Stimulated activated naive CD8-positive, alpha-beta T cell treated with anti-CD3 and anti-CD28 coated beads, Interleukin-15, amount 100 ng/mL, for 72 hours (primary cell): Measurements from ENCODE around the gene NTM.

Source experiments
- ATAC-seq: fragments of 150-1000 bp; cut with Tn5 transposase; 2 replicates; pipeline ENCODE4 v1.10.0; 2021; ENCODE audit warnings: mild to moderate bottlenecking, moderate library complexity
- DNase-seq, 2 donors: peaks; one replicate each; pipeline ENCODE4 v3.0.0; 2021 to 2022
- H3K27ac Mint-ChIP-seq, 2 donors: one replicate each; pipeline ENCODE4 v1.8.0; 2022; ENCODE audit warnings: mild to moderate bottlenecking in 2 of 2, mixed read lengths in 2 of 2, moderate library complexity in 2 of 2
- H3K27me3 Mint-ChIP-seq: one replicate; pipeline ENCODE4 v1.8.0; 2022; ENCODE audit warnings: mixed read lengths
- H3K4me1 Mint-ChIP-seq: one replicate; pipeline ENCODE4 v1.8.0; 2022; ENCODE audit warnings: mild to moderate bottlenecking, mixed read lengths
- H3K4me3 Mint-ChIP-seq, 2 donors: one replicate each; pipeline ENCODE4 v1.8.0; 2022; ENCODE audit warnings: mild to moderate bottlenecking in 2 of 2, mixed read lengths in 2 of 2, moderate library complexity in 1 of 2
- H3K9me3 Mint-ChIP-seq, 2 donors: one replicate each; pipeline ENCODE4 v1.8.0; 2022; ENCODE audit warnings: mixed read lengths in 2 of 2

Gene NTM

DNA sequence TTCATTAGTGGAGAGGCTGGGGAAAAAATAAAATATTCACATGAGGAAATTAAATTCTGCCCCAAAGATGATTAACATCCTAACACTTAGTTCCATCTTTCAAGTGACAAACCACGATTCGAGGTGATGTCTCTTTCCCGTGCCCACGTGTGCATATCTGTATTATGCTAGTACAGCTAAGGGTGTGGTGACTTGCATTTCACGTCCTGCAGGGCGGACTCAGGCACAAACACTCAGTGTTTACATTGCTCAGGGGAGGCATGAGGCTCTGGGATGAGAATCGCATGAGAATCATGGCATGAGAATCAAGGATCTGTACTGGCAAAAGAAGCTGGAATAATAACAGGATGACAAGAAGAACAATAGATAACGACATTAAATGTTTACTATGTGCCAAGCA is 179.4 kb downstream of the NTM start:
- H3K27ac Mint-ChIP-seq: no peak overlapping the region
- H3K27me3 Mint-ChIP-seq: peaks cover 18% of the 10 kb centered on the region
- no peak for DNase-seq
- no peak for ATAC-seq
- H3K4me3 Mint-ChIP-seq: no peak overlapping the region
- H3K4me1 Mint-ChIP-seq: no peaks in the 10 kb centered on the region
- peaks cover 10 to 16% of the 10 kb centered on the region in 2 donors for H3K9me3 Mint-ChIP-seq

DNA sequence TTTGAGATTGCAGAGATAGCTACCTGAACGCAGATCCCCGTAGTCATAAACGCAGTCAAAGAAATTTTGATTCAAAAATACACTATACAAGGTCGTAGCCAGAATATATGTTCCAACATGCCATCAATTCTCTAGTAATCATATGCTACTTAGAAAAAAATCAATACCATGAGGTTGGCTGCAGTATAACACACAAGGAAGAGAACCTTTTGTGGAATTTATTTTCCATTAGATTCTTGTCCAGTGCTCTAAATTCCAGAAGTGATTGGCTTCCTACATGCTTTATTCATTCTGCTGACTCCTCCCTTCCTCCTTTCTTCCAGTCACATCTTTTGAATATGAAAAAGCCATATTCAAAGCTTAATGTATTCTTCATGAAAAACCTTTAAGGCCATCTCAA is 189.9 kb downstream of the NTM start:
- Mint-ChIP-seq H3K27me3 (no peaks in the 10 kb centered on the region), H3K9me3 (peaks cover 7 to 10% of the 10 kb centered on the region in 2 donors)

DNA sequence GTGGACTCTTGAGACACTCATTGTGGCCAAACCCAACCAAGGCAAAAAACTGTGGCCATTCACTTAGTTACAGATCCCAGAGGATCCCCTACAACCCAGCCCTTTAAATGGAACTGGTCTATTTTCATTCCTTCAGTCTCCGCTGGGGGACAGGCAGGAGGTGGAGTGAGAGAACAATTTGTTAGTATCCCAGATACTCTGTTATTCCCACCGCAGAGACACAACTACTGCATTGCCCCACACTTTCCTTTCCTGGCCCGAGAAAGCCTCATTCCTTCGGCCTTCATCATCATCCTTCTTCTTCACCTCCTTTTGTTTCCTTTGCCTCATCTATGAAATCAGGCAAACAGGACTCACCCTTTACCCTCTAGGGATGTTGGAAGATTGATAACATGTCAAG is 191.1 kb downstream of the NTM start:
- Mint-ChIP-seq H3K9me3 (peaks cover 8 to 15% of the 10 kb centered on the region in 2 donors), H3K4me1 (no peaks in the 10 kb centered on the region), H3K27ac (no peak overlapping the region), H3K4me3 (no peak overlapping the region), H3K27me3 (no peaks in the 10 kb centered on the region)
- ATAC-seq (no peak), DNase-seq (no peak)

More for the DNA sequence above, 189.9 kb downstream of the NTM start:
- H3K27ac Mint-ChIP-seq: no peak overlapping the region
- no peak overlapping the region for H3K4me3 Mint-ChIP-seq
- ATAC-seq (no peak), DNase-seq (no peak)
- no peaks in the 10 kb centered on the region for H3K4me1 Mint-ChIP-seq

DNA sequence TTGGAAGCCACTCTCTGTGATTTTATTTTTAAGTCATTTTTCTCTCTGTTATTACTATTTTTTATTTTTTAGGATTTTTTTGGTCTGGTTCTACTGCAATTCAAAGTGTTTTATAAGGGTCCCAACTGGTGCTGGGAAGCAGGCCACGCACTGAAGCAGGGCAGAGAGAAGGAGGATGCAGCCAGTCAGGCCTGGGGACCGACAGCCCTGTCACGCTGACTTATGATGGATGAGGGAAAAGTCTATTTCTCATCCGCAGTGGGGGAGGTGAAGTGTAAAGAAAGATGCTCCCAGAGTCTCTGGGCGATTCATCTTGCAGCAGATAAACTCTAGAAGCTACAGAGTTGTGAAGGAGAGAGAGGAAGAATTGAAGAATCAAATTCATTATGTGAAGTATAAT is 191.6 kb downstream of the NTM start:
- Mint-ChIP-seq H3K9me3 (peaks cover 8 to 15% of the 10 kb centered on the region in 2 donors), H3K27me3 (no peaks in the 10 kb centered on the region), H3K4me1 (no peaks in the 10 kb centered on the region), H3K4me3 (no peak overlapping the region), H3K27ac (no peak overlapping the region)
- ATAC-seq: no peak
- DNase-seq: no peak

DNA sequence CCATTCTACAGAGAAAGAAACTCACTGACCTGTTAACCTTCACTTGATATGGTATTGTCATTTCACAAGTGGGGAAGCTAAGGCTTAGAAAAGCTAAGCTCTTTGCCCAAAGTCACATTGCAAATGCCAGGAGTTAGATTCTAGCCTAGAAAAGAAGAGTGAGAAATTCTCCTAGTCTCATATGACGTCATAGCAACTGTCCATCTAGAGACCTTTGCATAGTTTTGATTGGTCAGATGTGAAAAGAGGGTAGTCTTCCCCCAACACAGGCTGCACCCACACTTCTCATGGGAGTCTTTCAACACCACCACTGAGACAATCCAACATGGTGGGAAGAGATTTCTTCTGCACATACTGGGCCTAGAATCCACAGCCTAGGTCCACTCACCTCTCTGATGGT is 197.9 kb downstream of the NTM start:
- DNase-seq: no peak
- no peak overlapping the region for H3K4me3 Mint-ChIP-seq
- peaks cover 8 to 9% of the 10 kb centered on the region in 2 donors for H3K9me3 Mint-ChIP-seq
- no peaks in the 10 kb centered on the region for H3K4me1 Mint-ChIP-seq
- no peaks in the 10 kb centered on the region for H3K27me3 Mint-ChIP-seq
- no peak for ATAC-seq
- H3K27ac Mint-ChIP-seq: no peak overlapping the region

DNA sequence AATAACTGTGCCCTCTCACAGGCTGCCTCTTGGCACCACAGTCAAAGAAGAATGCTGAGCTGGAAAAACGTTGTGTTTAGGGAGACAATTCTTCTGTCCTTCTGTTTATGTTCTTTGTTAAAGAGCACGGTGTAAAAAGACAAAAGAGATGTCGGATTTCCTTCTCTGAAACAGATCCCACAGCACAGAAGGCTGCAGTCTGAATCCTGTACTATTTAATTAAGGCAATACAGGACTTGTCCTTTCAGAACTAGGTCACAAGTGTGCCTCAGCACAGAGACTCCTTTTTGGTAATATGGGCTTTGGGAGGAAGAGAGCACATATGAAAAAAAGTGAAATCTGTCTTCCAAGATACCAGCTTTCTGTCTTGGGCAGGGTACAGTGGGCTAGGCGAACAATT is 201.2 kb downstream of the NTM start:
- DNase-seq (no peak), ATAC-seq (no peak)
- no peak overlapping the region for H3K4me3 Mint-ChIP-seq
- peaks cover 8% of the 10 kb centered on the region for H3K27me3 Mint-ChIP-seq
- H3K27ac Mint-ChIP-seq: no peak overlapping the region
- H3K9me3 Mint-ChIP-seq: no peaks in the 10 kb centered on the region
- no peaks in the 10 kb centered on the region for H3K4me1 Mint-ChIP-seq

DNA sequence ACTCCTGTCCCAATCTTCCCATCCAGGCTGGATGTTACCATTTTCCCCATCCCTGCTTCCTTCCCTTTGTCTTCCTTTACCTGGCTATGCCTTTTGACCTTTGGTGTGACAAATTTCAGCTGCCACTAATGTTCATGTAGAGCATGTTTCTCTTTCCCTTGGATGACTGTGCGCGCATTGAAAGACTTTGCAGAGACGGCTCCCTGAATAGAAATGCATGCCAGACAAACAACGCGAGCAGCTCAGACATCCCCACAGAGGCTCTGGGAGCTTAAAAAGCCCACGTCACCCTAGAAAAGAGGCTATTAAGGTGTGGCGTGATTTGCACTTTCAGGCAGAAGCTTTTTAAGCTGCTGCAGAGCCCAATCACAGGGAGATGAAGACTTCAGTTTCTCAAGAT is 202.0 kb downstream of the NTM start:
- no peak overlapping the region for H3K27ac Mint-ChIP-seq
- H3K27me3 Mint-ChIP-seq: peaks cover 9% of the 10 kb centered on the region
- no peaks in the 10 kb centered on the region for H3K9me3 Mint-ChIP-seq
- DNase-seq: no peak
- no peak overlapping the region for H3K4me3 Mint-ChIP-seq
- ATAC-seq: no peak
- no peaks in the 10 kb centered on the region for H3K4me1 Mint-ChIP-seq

DNA sequence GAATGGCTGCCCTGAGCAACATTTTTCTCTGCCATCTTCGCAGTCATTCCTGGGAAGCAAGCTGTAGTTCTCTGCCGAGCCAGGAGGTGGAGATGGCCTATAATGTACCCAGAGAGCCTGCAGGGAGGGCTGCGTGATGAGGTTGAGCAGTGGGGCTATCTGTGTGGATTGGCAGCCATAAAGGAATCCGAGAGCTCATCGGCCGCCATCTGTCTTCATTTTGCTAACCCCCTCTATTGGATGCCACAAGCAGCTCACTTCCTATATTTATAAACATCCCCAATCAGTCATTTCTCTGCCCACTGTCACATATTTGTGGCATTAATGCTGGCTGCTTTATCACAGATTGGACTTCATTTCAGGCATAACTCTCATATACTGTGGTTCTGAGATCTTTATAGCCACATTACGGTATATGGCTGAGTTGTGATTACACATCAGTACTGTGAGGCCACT is 209.5 kb downstream of the NTM start:
- peaks cover 16% of the 10 kb centered on the region for H3K27me3 Mint-ChIP-seq

DNA sequence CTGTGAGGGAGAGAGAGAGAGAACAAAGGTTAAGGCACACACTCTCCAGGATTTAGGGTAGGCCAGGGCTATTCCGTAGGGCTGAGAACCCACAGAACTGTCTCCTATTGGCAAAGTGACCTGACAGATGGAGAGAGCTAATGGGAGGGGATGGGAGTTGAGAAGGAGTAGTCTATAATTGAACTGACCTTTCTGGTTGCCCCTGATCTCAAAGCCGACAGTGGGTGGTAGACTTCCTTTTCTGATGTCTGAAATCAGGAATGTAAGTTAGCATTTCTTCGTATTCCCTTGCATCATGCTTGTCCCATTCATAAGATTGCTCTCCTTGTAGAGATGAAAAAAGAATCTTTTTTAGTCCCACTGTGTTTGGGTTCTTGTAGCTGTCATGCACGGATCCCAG is 210.1 kb downstream of the NTM start:
- H3K27me3 Mint-ChIP-seq: peaks cover 17% of the 10 kb centered on the region
- no peak for DNase-seq
- no peaks in the 10 kb centered on the region for H3K9me3 Mint-ChIP-seq
- ATAC-seq: no peak
- no peaks in the 10 kb centered on the region for H3K4me1 Mint-ChIP-seq
- H3K27ac Mint-ChIP-seq: no peak overlapping the region
- H3K4me3 Mint-ChIP-seq: no peak overlapping the region

More for the DNA sequence above, 209.5 kb downstream of the NTM start:
- DNase-seq (no peak), ATAC-seq (no peak)
- Mint-ChIP-seq H3K4me1 (no peaks in the 10 kb centered on the region), H3K9me3 (no peaks in the 10 kb centered on the region), H3K27ac (no peak overlapping the region), H3K4me3 (no peak overlapping the region)

DNA sequence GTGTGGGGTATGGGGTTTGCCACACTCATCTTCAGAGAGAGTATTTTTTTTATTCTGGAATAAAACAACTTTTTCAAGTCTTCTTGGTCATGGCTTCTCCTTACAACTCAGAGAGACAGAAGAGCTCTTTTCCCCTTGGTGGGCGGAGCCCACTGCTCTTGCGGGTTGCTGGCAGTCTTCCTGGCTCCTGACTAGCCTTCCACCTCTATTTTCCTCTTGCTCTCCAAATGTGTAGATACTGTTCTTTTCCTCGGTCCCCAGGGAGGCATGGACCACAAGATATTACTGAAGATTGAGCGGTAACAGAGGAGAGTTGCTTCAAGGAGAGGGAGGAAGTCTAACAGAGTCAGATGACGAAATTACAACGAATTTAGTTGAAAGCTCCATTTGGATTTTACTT is 210.6 kb downstream of the NTM start:
- Mint-ChIP-seq H3K9me3 (no peaks in the 10 kb centered on the region), H3K4me3 (no peak overlapping the region), H3K4me1 (no peaks in the 10 kb centered on the region), H3K27me3 (peaks cover 15% of the 10 kb centered on the region), H3K27ac (no peak overlapping the region)
- DNase-seq: no peak
- no peak for ATAC-seq

DNA sequence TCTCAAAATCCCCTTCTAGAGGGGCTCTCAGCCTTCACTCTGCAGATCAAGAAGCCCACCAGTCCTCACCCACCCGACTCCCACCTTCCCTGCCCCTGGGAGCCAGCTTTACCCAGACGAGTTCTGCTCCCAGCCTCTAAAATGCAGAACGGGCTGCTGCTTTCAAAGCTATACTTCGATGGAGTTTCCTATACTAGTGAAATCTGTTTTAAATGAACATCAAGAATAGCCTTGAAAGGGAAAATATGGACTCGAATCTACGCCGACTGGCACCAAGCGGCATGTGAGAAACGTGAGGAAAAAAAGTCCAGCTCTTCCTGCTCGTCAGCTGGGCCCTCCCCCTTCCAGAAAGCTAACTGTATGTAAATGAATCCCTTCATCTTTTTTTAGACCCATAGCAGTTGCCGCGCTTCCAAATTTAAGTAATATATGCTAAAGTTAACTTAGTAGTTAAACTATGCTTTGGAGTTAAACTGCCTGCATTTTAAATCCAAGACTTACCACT is 211.7 kb downstream of the NTM start:
- DNase-seq (no peak), ATAC-seq (no peak)
- H3K27me3 Mint-ChIP-seq: peaks cover 8% of the 10 kb centered on the region
- H3K4me3 Mint-ChIP-seq: no peak overlapping the region
- no peaks in the 10 kb centered on the region for H3K4me1 Mint-ChIP-seq
- H3K27ac Mint-ChIP-seq: no peak overlapping the region
- no peaks in the 10 kb centered on the region for H3K9me3 Mint-ChIP-seq

DNA sequence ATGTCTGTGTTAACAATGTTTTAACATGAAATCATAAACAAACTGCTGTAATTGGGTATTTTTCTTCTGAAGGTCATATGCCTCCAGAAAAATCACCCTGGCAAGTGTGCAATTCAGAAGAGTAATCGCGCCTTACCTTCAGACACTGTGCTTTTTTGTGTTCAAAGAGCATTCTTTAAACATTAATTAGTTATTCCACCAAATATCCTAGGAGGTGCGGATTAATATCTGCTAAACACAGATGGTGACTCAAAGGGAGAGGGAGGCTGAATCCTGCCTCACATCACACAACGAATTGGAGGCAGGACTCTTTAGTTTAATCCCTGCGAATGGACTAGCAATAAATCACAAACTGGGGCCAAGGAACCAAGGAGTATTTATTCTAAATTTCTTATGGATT is 213.0 kb downstream of the NTM start:
- DNase-seq (no peak), ATAC-seq (no peak)
- Mint-ChIP-seq H3K27ac (no peak overlapping the region), H3K27me3 (peaks cover 8% of the 10 kb centered on the region), H3K4me1 (no peaks in the 10 kb centered on the region), H3K4me3 (no peak overlapping the region), H3K9me3 (no peaks in the 10 kb centered on the region)

DNA sequence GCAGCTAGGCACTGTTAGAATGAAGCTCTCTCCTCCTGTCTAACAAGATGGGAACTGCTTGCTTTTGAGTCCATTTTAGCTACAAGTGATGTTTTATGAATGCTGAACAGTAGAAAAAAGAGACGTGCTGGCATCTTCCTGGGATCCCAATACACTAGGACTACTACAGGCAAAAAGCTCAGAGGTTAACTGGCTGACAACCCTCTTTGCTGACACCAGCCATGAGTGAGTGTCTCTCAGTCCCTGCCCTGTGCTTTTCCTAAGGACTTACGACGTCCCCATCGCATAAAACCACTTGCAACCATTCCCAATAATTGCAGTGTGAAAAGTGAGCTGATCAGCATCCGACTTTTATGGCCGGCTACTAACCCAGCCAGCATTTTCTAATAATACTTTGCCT is 213.5 kb downstream of the NTM start:
- H3K9me3 Mint-ChIP-seq: no peaks in the 10 kb centered on the region
- no peak for ATAC-seq
- H3K4me3 Mint-ChIP-seq: no peak overlapping the region
- no peak for DNase-seq
- H3K4me1 Mint-ChIP-seq: no peaks in the 10 kb centered on the region
- no peak overlapping the region for H3K27ac Mint-ChIP-seq
- peaks cover 8% of the 10 kb centered on the region for H3K27me3 Mint-ChIP-seq

DNA sequence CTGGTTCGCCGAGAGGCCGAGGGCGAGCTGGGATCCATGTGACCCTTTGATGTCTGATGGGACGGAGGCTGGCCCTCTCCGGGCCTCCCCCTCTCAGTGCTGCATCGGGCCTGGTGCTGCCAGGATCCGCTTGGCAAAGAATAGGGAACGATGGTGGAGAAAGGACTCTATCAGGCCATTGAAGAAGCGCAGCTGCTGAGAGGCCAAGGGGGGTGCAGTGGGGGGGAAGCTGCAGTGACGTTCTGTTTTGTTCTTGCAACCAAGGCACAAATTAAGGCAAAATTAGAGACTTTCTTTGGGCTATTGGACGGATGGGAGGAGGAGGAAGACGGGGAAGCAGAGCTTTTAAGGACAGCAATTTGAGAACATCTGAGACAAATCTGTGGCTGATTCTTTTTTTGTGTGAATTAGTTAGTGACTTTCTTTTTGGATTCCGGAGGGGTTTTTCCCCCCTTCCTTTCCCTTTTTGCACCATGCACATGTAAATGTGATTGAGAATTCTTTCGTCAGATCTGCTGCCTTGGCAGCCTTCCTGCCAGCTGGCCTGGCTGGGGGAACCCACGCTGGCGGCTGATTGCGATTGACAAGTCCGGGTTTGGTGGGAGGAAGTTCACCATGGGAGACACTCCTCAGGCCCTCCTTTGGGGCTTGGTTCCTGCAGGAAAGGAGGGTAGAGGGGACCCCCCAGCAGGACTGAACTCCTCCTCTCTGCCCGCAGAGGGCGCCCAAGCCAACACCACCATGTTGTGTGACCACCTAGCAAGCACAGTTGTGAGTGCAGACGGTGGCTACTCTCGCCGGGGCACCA is 214.6 kb downstream of the NTM start:
- H3K27ac Mint-ChIP-seq: no peak overlapping the region
- peaks cover 14% of the 10 kb centered on the region for H3K27me3 Mint-ChIP-seq
- DNase-seq: no peak
- peaks cover 0 to 6% of the 10 kb centered on the region in 2 donors for H3K9me3 Mint-ChIP-seq
- ATAC-seq: no peak
- no peak overlapping the region for H3K4me3 Mint-ChIP-seq
- no peaks in the 10 kb centered on the region for H3K4me1 Mint-ChIP-seq

DNA sequence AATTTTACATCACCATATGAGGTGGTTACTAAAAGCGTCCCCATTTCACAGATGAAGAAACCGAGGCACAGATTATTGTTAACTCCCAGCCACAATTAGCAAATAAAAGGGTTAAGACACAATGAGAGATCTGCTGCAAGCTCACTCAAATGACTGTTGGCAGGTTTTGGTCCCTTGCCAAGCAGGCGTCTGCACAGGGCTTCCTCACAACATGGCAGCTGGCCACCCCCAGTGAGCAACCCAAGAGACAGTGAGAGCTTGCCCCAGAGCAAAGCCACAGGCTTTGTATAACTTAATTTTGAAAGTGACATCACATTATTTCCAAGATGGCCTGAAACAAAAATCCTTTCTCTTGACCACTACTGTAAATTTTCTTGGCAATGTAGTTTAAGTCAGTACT is 217.6 kb downstream of the NTM start:
- no peaks in the 10 kb centered on the region for H3K4me1 Mint-ChIP-seq
- H3K27me3 Mint-ChIP-seq: peaks cover 18% of the 10 kb centered on the region
- no peak overlapping the region for H3K27ac Mint-ChIP-seq
- DNase-seq (no peak), ATAC-seq (no peak)
- H3K4me3 Mint-ChIP-seq: no peak overlapping the region
- H3K9me3 Mint-ChIP-seq: peaks cover 0 to 6% of the 10 kb centered on the region in 2 donors

DNA sequence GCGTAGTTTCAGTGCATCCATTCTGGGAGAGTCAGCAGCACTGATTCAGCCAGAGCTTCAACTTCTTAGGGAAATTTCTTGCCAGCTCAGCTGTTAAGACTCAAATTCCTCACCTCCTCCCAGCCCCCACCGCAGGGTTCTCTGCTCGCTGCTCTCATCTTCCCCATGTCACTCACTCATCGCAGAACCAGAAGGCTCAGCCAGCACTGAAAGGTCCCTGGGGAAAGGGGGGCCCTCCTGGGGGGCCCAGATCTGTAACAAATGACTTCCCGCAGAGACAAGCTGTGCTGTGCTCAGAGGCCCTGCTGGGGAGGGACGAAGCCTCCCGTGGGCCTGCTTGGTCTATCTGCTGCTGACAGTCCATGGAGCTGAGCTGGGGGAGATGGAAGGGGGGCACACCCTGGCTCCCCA is 220.6 kb downstream of the NTM start:
- no peak overlapping the region for H3K4me3 Mint-ChIP-seq
- peaks cover 0 to 6% of the 10 kb centered on the region in 2 donors for H3K9me3 Mint-ChIP-seq
- peak; percentile 33 for ATAC-seq
- no peak overlapping the region for H3K27ac Mint-ChIP-seq
- DNase-seq: no peak
- peaks cover 17% of the 10 kb centered on the region for H3K27me3 Mint-ChIP-seq
- H3K4me1 Mint-ChIP-seq: no peaks in the 10 kb centered on the region

DNA sequence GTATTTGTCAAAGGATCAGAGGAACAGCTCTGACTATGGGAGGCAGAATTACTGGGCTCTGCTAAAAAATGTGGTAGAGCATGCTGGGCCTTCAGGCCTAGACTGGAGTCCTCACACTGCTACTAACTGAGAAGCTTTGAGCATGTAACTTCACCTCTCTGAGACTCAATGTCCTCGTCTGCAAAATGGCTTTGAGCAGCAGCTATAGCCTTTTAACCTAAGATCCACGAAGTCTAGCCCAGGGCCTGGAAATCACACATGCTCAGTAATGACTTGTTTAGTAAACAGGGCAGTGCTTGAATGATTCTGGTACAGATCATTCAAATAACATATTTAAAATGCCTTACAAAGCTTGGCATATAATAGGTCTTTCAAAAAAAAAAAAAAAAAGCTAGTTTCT is 221.7 kb downstream of the NTM start:
- Mint-ChIP-seq H3K4me3 (no peak overlapping the region), H3K27ac (no peak overlapping the region), H3K4me1 (no peaks in the 10 kb centered on the region), H3K27me3 (peaks cover 17% of the 10 kb centered on the region), H3K9me3 (peaks cover 0 to 6% of the 10 kb centered on the region in 2 donors)
- ATAC-seq: no peak
- no peak for DNase-seq
